GM23338 (cell line): Measurements from ENCODE around the gene ATP6V0C. TPM values are rescaled to one million over a fixed set of nuclear protein-coding genes. Genes with fewer than 3 reads are reported as not detected.

Source experiments
- ATAC-seq: fragments of 200-7000 bp; cut with Tn5 transposase; 3 replicates; pipeline ENCODE4 v1.9.1; 2020
- DNase-seq: peaks from one replicate; pipeline ENCODE4 v3.0.0-alpha.2; 2015; ENCODE audit warnings: low spot score
- H2AFZ ChIP-seq: fragments of 200-600 bp; sonication (generic); 2 replicates; pipeline ENCODE4 v1.8.0; 2016; ENCODE audit warnings: antibody characterized with exemption, mild to moderate bottlenecking, moderate library complexity
- H3F3A ChIP-seq: fragments of 200-600 bp; sonication (generic); replicated peaks from 2 replicates; pipeline ENCODE4 v1.8.0; 2017; ENCODE audit warnings: antibody characterized with exemption, mixed run types, low read depth
- H3K27ac ChIP-seq: fragments of 200-600 bp; sonication (generic); 2 replicates; pipeline ENCODE4 v1.6.1; 2016; ENCODE audit warnings: low read depth
- H3K27me3 ChIP-seq: fragments of 200-600 bp; sonication (generic); 2 replicates; pipeline ENCODE4 v1.8.0; 2016; ENCODE audit warnings: mild to moderate bottlenecking, mixed run types, moderate library complexity; ENCODE audit not compliant: insufficient read depth
- H3K36me3 ChIP-seq: fragments of 200-600 bp; sonication (generic); 2 replicates; pipeline ENCODE4 v1.8.0; 2016; ENCODE audit warnings: mild to moderate bottlenecking; ENCODE audit not compliant: insufficient read depth
- H3K4me1 ChIP-seq: fragments of 200-600 bp; sonication (generic); 2 replicates; pipeline ENCODE4 v1.8.0; 2016; ENCODE audit warnings: mild to moderate bottlenecking, moderate library complexity; ENCODE audit not compliant: insufficient read depth
- H3K4me2 ChIP-seq: fragments of 200-600 bp; sonication (generic); 2 replicates; pipeline ENCODE4 v1.7.1; 2017; ENCODE audit warnings: mixed run types
- H3K4me3 ChIP-seq: fragments of 200-600 bp; sonication (generic); 2 replicates; pipeline ENCODE4 v1.6.1; 2016; ENCODE audit warnings: mixed run types
- H3K79me2 ChIP-seq: fragments of 200-600 bp; sonication (generic); replicated peaks from 2 replicates; pipeline ENCODE4 v1.8.0; 2017; ENCODE audit warnings: mild to moderate bottlenecking; ENCODE audit not compliant: insufficient read depth
- H3K9me2 ChIP-seq: fragments of 200-600 bp; sonication (generic); 2 replicates; pipeline ENCODE4 v1.8.0; 2017; ENCODE audit not compliant: insufficient read depth
- H4K20me1 ChIP-seq: fragments of 200-600 bp; sonication (generic); replicated peaks from 2 replicates; pipeline ENCODE4 v1.8.0; 2017; ENCODE audit warnings: mild to moderate bottlenecking; ENCODE audit not compliant: insufficient read depth
- H3K27ac Mint-ChIP-seq: 2 replicates; pipeline ENCODE4 v1.8.0; 2020; ENCODE audit warnings: inconsistent platforms, mild to moderate bottlenecking, moderate library complexity, mixed read lengths
- H3K27me3 Mint-ChIP-seq: 3 replicates; pipeline ENCODE4 v1.8.0; 2022; ENCODE audit warnings: low read depth, mild to moderate bottlenecking, moderate library complexity, mixed read lengths, inconsistent platforms; ENCODE audit not compliant: insufficient read depth, poor library complexity
- H3K36me3 Mint-ChIP-seq: 3 replicates; pipeline ENCODE4 v1.8.0; 2021; ENCODE audit warnings: low read depth, mild to moderate bottlenecking, inconsistent platforms, moderate library complexity, mixed read lengths
- H3K4me1 Mint-ChIP-seq: 3 replicates; pipeline ENCODE4 v1.8.0; 2020; ENCODE audit warnings: mild to moderate bottlenecking, inconsistent platforms, mixed read lengths
- H3K4me3 Mint-ChIP-seq: 3 replicates; pipeline ENCODE4 v1.8.0; 2021; ENCODE audit warnings: moderate library complexity, mild to moderate bottlenecking, inconsistent platforms, mixed read lengths
- H3K9me3 Mint-ChIP-seq: 3 replicates; pipeline ENCODE4 v1.8.0; 2020; ENCODE audit warnings: moderate library complexity, mild to moderate bottlenecking, inconsistent platforms, mixed read lengths
- CREB1 ChIP-seq: fragments of 250-450 bp; sonication (Bioruptor Pico); IDR thresholded peaks from 2 replicates; pipeline ENCODE4 v1.5.0; 2020; ENCODE audit warnings: low read depth, mild to moderate bottlenecking, moderate library complexity
- ETS1 ChIP-seq: IDR thresholded peaks from 2 replicates; pipeline ENCODE4 v1.6.1; 2016; ENCODE audit warnings: antibody characterized with exemption
- EZH2phosphoT487 ChIP-seq: fragments of 200-600 bp; sonication (generic); IDR thresholded peaks from one replicate; pipeline ENCODE4 v1.8.1; 2018; ENCODE audit warnings: antibody characterized with exemption; ENCODE audit not compliant: unreplicated experiment
- NANOG ChIP-seq: IDR thresholded peaks from 2 replicates; pipeline ENCODE4 v1.6.1; 2016; ENCODE audit warnings: antibody characterized with exemption, borderline replicate concordance
- POLR2AphosphoS5 ChIP-seq: IDR thresholded peaks from 2 replicates; pipeline ENCODE4 v1.6.1; 2016; ENCODE audit warnings: antibody characterized with exemption, low read depth
- STAT1 ChIP-seq: IDR thresholded peaks from one replicate; pipeline ENCODE4 v1.6.1; 2016; ENCODE audit warnings: antibody characterized with exemption; ENCODE audit not compliant: unreplicated experiment
- ZNF114 ChIP-seq: fragments of 250-450 bp; sonication (Bioruptor Pico); IDR thresholded peaks from 2 replicates; pipeline ENCODE4 v1.5.0; 2020; ENCODE audit warnings: mild to moderate bottlenecking, moderate library complexity
- ZNF462 ChIP-seq: fragments of 250-450 bp; sonication (Bioruptor Pico); IDR thresholded peaks from 2 replicates; pipeline ENCODE4 v1.5.0; 2020; ENCODE audit warnings: mild to moderate bottlenecking, moderate library complexity
- polyA plus RNA-seq: library from polyadenylated mRNA; unstranded; fragments of >200 nt; fragmentation: Nextera tagmentation; extraction: Ambion mirVana; gene quantifications from 2 replicates; pipeline ENCODE4 v1.2.1, GENCODE V29; 2016
- total RNA-seq: library from RNA; depleted of rRNA; stranded (reverse); fragments of >200 nt; shearing (Covaris generic); gene quantifications from 2 replicates; pipeline ENCODE4 v1.2.3, GENCODE V29; 2014

ATP6V0C gene
- total and polyA plus RNA-seq, 2 experiments from 2014 or later, result 98.2 to 162 TPM

GRCh38 chr16:2474877-2475412 is 38.8 kb upstream of the ATP6V0C start, which contains the start of gene TBC1D24:
TSS of gene TBC1D24 (plus strand) at chr16:2475127. CDS start at chr16:2496149, 21,022 bp downstream.
- Histone ChIP-seq H3K9me2 (no peaks in the 10 kb centered on the region), H3K36me3 (no peaks in the 10 kb centered on the region), H3F3A (peaks cover 16% of the 10 kb centered on the region), H3K4me1 (peaks cover 13% of the 10 kb centered on the region), H3K4me3 (peak within 1 kb of the TSS; percentile 78), H2AFZ (peak within 1 kb of the TSS; percentile 59; the same call in 1 of the 2 replicates), H3K27me3 (peaks cover 59% of the 10 kb centered on the region), H3K4me2 (peak within 1 kb of the TSS; percentile 91), H3K27ac (no peak within 1 kb of the TSS), H3K79me2 (peaks cover 14% of the 10 kb centered on the region), H4K20me1 (peaks cover 30% of the 10 kb centered on the region)
- peak within 1 kb of the TSS; percentile 75 for H3K4me3 Mint-ChIP-seq
- DNase-seq, result peak; percentile 86
- TF ChIP-seq ETS1 (no peak), ZNF462 (CRISPR knock-in tag) (no peak), CREB1 (CRISPR knock-in tag) (no peak), EZH2phosphoT487 (no peak), POLR2AphosphoS5 (peak; percentile 55; the same call in 1 of the 2 replicates), NANOG (no peak), ZNF114 (no peak), STAT1 (no peak)
- H3K27ac Mint-ChIP-seq, result no peak within 1 kb of the TSS
- no peaks in the 10 kb centered on the region; the same call in 2 of the 3 replicates for H3K36me3 Mint-ChIP-seq
- H3K9me3 Mint-ChIP-seq, result no peaks in the 10 kb centered on the region
- H3K4me1 Mint-ChIP-seq, result peaks cover 15% of the 10 kb centered on the region
- ATAC-seq, result peak; percentile 50
- peaks cover 40% of the 10 kb centered on the region for H3K27me3 Mint-ChIP-seq
